OCI-LY1 (cell line): ENCODE results near the gene RASIP1.

Source experiments
- EZH2 ChIP-seq: fragments of 200-600 bp; sonication (generic), shearing (Covaris generic); IDR thresholded peaks from 2 replicates; pipeline ENCODE4 v1.8.0; 2017; ENCODE audit warnings: borderline replicate concordance, mixed run types, mild to moderate bottlenecking, antibody characterized with exemption, low read length, moderate library complexity, mixed read lengths
- TF ChIP-seq, protein P1 (sequence below): fragments of 200-600 bp; sonication (generic), shearing (Covaris generic); IDR thresholded peaks from 2 replicates; pipeline ENCODE4 v1.5.1; 2017; ENCODE audit warnings: mild to moderate bottlenecking, antibody characterized with exemption, low read length, moderate library complexity, mixed read lengths

DNA sequence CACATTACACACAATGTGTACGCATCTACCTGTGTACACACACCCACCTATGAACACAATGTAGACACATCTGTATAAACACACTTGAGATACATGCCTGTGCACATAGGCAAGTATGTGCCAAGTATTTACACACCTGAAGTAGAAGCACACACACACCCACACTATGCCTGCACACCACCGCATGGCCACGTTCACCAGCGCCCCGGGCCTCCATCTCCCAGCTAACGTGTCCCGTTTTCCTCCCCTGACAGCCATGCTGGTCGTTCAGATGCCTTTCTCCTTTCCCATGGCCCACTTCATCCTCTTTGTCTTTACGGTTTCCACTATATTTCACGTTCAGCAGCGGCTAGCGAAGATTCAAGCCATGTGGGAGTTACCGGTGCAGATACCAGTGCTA lies 37.7 kb downstream of the RASIP1 start:
- TF ChIP-seq EZH2, result no peak
- TF ChIP-seq, protein P1, sequence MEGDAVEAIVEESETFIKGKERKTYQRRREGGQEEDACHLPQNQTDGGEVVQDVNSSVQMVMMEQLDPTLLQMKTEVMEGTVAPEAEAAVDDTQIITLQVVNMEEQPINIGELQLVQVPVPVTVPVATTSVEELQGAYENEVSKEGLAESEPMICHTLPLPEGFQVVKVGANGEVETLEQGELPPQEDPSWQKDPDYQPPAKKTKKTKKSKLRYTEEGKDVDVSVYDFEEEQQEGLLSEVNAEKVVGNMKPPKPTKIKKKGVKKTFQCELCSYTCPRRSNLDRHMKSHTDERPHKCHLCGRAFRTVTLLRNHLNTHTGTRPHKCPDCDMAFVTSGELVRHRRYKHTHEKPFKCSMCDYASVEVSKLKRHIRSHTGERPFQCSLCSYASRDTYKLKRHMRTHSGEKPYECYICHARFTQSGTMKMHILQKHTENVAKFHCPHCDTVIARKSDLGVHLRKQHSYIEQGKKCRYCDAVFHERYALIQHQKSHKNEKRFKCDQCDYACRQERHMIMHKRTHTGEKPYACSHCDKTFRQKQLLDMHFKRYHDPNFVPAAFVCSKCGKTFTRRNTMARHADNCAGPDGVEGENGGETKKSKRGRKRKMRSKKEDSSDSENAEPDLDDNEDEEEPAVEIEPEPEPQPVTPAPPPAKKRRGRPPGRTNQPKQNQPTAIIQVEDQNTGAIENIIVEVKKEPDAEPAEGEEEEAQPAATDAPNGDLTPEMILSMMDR, result no peak
